Erythroblast (primary cell): ENCODE measurements around the gene MAD1L1.

Experiments
- GATA1 ChIP-seq: IDR thresholded peaks from 2 replicates; pipeline ENCODE4 v1.6.1; 2011; ENCODE audit warnings: low read depth, mild to moderate bottlenecking, control low read depth, low read length, moderate library complexity
- POLR2A ChIP-seq: IDR thresholded peaks from 2 replicates; pipeline ENCODE4 v1.6.1; 2011; ENCODE audit warnings: mild to moderate bottlenecking, low read length

GRCh38 chr7:2025188-2025587 lies 207.6 kb downstream of the MAD1L1 start:
- TF ChIP-seq POLR2A (no peak), GATA1 (no peak)
